Stomach (tissue), 4 donors: Measurements from ENCODE around the gene FOXD4L3.
"Not testable (repeated sequence)": the region's sequence is repeated elsewhere in the genome, so short reads cannot be mapped to it uniquely, and the experiment has no call there.

Experiments used
- CTCF ChIP-seq, 7 experiments: fragments of 450-650 bp in 4 of 7; fragments of 200-600 bp in 3 of 7; sonication (generic) in 3 of 7; IDR thresholded peaks; one replicate each; pipeline ENCODE4 v1.5.1; 2016 to 2019; ENCODE audit warnings: antibody characterized with exemption in 7 of 7, control low read depth in 2 of 7, mild to moderate bottlenecking in 1 of 7
- EP300 ChIP-seq: sonication (generic); formaldehyde crosslinking; IDR thresholded peaks from one replicate; pipeline ENCODE4 v1.6.1; 2017; ENCODE audit warnings: antibody characterized with exemption
- POLR2A ChIP-seq, 4 donors: fragments of 450-650 bp; IDR thresholded peaks; one replicate each; pipeline ENCODE4 v1.6.1; 2016; ENCODE audit warnings: antibody characterized with exemption in 4 of 4, control low read depth in 2 of 4, mild to moderate bottlenecking in 1 of 4, moderate library complexity in 1 of 4

DNA sequence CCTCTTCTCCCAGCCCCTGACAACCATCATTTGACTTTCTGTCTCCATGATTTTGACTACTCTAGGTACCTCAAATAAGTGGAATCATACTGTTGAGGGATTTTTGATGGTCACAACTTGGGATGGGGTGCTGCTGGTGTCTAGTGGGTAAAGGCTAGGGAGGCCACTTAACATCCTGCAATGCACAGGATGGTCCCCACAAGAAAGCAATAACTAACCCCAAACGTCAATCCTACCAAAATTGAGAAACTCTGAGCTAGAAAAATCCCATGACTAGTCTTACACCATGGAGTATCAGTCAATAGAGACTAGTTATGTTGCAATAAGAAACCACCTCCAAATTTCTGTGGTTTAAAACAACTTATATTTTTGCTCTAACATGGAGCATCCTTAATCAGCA is 29.5 kb downstream of the FOXD4L3 start:
- TF ChIP-seq CTCF (IDR thresholded peaks at IDR 0.05); POLR2A (IDR thresholded peaks at IDR 0.05); EP300: not testable (repeated sequence)
